Measurements from ENCODE around the gene PDGFD.

Gene PDGFD

GRCh38 chr11:104145062-104145461 lies 18.9 kb downstream of the PDGFD start:
- no peak for DNase-seq (ENCODE audit: low read depth in 2 of 2)

- no peak for DNase-seq (ENCODE audit: low read depth in 2 of 2)
Observed at GRCh38 chr11:104142698-104143097, 21.2 kb downstream of the PDGFD start.

GRCh38 chr11:104136861-104137260 lies 27.1 kb downstream of the PDGFD start:
- no peak for DNase-seq (ENCODE audit: low read depth in 2 of 2)

- no peak for DNase-seq (ENCODE audit: low read depth in 2 of 2)
Observed at GRCh38 chr11:104134745-104135144, 29.2 kb downstream of the PDGFD start.

GRCh38 chr11:104130161-104130560 lies 33.8 kb downstream of the PDGFD start:
- no peak for DNase-seq (ENCODE audit: low read depth in 2 of 2)

GRCh38 chr11:104129145-104129544 lies 34.8 kb downstream of the PDGFD start:
- no peak for DNase-seq (ENCODE audit: low read depth in 2 of 2)

- no peak for DNase-seq (ENCODE audit: low read depth in 2 of 2)
Observed at GRCh38 chr11:104127828-104128227, 36.1 kb downstream of the PDGFD start.

GRCh38 chr11:104126464-104126863 lies 37.5 kb downstream of the PDGFD start:
- DNase-seq (ENCODE audit: low read depth in 2 of 2), result no peak

GRCh38 chr11:104124979-104125378 lies 39.0 kb downstream of the PDGFD start:
- no peak for DNase-seq (ENCODE audit: low read depth in 2 of 2)

- DNase-seq (ENCODE audit: low read depth in 2 of 2), result no peak
Observed at GRCh38 chr11:104122836-104123235, 41.1 kb downstream of the PDGFD start.

- DNase-seq (ENCODE audit: low read depth in 2 of 2), result no peak
Observed at GRCh38 chr11:104122011-104122635, 41.8 kb downstream of the PDGFD start.

GRCh38 chr11:104120493-104121137 lies 43.3 kb downstream of the PDGFD start:
- DNase-seq (ENCODE audit: low read depth in 2 of 2), result no peak

GRCh38 chr11:104118105-104118744 lies 45.7 kb downstream of the PDGFD start:
- no peak for DNase-seq (ENCODE audit: low read depth in 2 of 2)

- no peak for DNase-seq (ENCODE audit: low read depth in 2 of 2)
Observed at GRCh38 chr11:104113541-104113940, 50.4 kb downstream of the PDGFD start.

- no peak for DNase-seq (ENCODE audit: low read depth in 2 of 2)
Observed at GRCh38 chr11:104106136-104106754, 57.7 kb downstream of the PDGFD start.

- no peak for DNase-seq (ENCODE audit: low read depth in 2 of 2)
Observed at GRCh38 chr11:104105155-104105554, 58.8 kb downstream of the PDGFD start.

- DNase-seq (ENCODE audit: low read depth in 2 of 2), result no peak
Observed at GRCh38 chr11:104104664-104105063, 59.3 kb downstream of the PDGFD start.

GRCh38 chr11:104104201-104104600 lies 59.7 kb downstream of the PDGFD start:
- no peak for DNase-seq (ENCODE audit: low read depth in 2 of 2)

- DNase-seq (ENCODE audit: low read depth in 2 of 2), result no peak
Observed at GRCh38 chr11:104098555-104098954, 65.4 kb downstream of the PDGFD start.

GRCh38 chr11:104098132-104098531 lies 65.8 kb downstream of the PDGFD start:
- no peak for DNase-seq (ENCODE audit: low read depth in 2 of 2)

- DNase-seq (ENCODE audit: low read depth in 2 of 2), result no peak
Observed at GRCh38 chr11:104096900-104097299, 67.0 kb downstream of the PDGFD start.

GRCh38 chr11:104095791-104096190 lies 68.2 kb downstream of the PDGFD start:
- no peak for DNase-seq (ENCODE audit: low read depth in 2 of 2)

GRCh38 chr11:104094576-104094975 lies 69.4 kb downstream of the PDGFD start:
- DNase-seq (ENCODE audit: low read depth in 2 of 2), result no peak
